DOHH2 (cell line): ENCODE results near the gene SEMA3A.

Experiments
- CTCF ChIP-seq: fragments of 200-600 bp; sonication (generic); IDR thresholded peaks from one replicate; pipeline ENCODE4 v1.5.1; 2014; ENCODE audit warnings: antibody characterized with exemption, mild to moderate bottlenecking, low read depth, low read length; ENCODE audit not compliant: poor library complexity, severe bottlenecking
- EZH2phosphoT487 ChIP-seq: fragments of 200-600 bp; sonication (generic); IDR thresholded peaks from 2 replicates; pipeline ENCODE4 v1.6.1; 2017; ENCODE audit warnings: borderline replicate concordance, mild to moderate bottlenecking, antibody characterized with exemption, low read length, moderate library complexity, mixed read lengths

DNA sequence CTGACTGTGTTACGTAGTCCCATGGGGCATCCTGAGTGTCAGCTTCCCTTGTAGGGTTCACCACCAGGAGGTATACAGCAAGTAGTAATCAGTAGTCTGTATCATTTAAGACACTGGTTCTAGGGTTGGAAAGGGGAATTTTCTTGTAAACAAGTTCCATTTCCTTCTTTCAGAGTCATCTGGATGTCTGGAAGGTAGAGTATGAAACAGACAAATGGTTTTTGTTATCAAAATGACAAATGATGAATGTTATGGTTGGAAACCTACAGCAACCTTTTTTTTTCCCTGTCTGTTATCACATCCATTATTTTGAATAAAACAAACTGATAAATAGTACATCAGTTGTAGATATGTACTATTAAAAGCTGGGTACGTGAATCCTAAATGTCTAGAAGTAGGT, 19.1 kb downstream of the SEMA3A start:
- TF ChIP-seq CTCF: no peak
- TF ChIP-seq EZH2phosphoT487: no peak
